T-cell (primary cell): ENCODE measurements around the gene PLOD2. TPM values are rescaled to one million over a fixed set of nuclear protein-coding genes. Genes with fewer than 3 reads are reported as not detected.

Experiments used
- ATAC-seq, 4 experiments: fragments of 200-7000 bp in 3 of 4; fragments of 150-1000 bp in 1 of 4; cut with Tn5 transposase; replicated peaks in 1 of 4; 1 replicate in 3 of 4; 2 replicates in 1 of 4; pipeline ENCODE4 v1.10.0; 2021; ENCODE audit warnings: moderate library complexity in 3 of 4, mild to moderate bottlenecking in 2 of 4, moderate number of reproducible peaks in 1 of 4
- CTCF ChIA-PET, 2 donors: fragments of 300-600 bp; sonication (Branson Sonifier 250); formaldehyde crosslinking; loops; one replicate each; lab custom pipeline; 2022; ENCODE audit warnings: antibody characterized with exemption in 2 of 2; lab: Charles Lee
- POLR2A ChIA-PET, 2 donors: fragments of 300-600 bp; sonication (Branson Sonifier 250); formaldehyde crosslinking; loops; one replicate each; lab custom pipeline; 2022; ENCODE audit warnings: antibody characterized with exemption in 2 of 2; lab: Charles Lee
- DNase-seq, 35 experiments: peaks; one replicate each; pipeline versions ENCODE4 v3.0.0 to v3.0.0-alpha.2; 2013 to 2023
- H3K27ac ChIP-seq: one replicate; pipeline ENCODE4 v1.5.1; 2013; ENCODE audit warnings: low read length
- H3K27me3 ChIP-seq, 2 experiments: replicated peaks in 1 of 2; 1 replicate in 1 of 2; 2 replicates in 1 of 2; pipeline versions ENCODE4 v1.6.1 to v1.7.0; 2013; ENCODE audit warnings: low read length in 1 of 2, mixed read lengths in 1 of 2; ENCODE audit not compliant: control insufficient read depth in 2 of 2, insufficient read depth in 2 of 2; ENCODE audit errors: extremely low read depth in 1 of 2
- H3K36me3 ChIP-seq, 2 donors: 1 replicate in 1 of 2; 2 replicates in 1 of 2; pipeline versions ENCODE4 v1.6.1 to v1.7.0; 2013; ENCODE audit warnings: low read length in 1 of 2; ENCODE audit not compliant: control insufficient read depth in 2 of 2, insufficient read depth in 1 of 2; ENCODE audit errors: extremely low read depth in 1 of 2
- H3K4me1 ChIP-seq, 2 experiments: 1 replicate in 1 of 2; 2 replicates in 1 of 2; pipeline versions ENCODE4 v1.6.1 to v1.7.0; 2013; ENCODE audit warnings: low read length in 2 of 2, mixed read lengths in 1 of 2; ENCODE audit not compliant: insufficient read depth in 2 of 2, control insufficient read depth in 1 of 2; ENCODE audit errors: extremely low read depth in 1 of 2
- H3K4me3 ChIP-seq, 2 donors: 1 replicate in 1 of 2; 2 replicates in 1 of 2; pipeline versions ENCODE4 v1.5.1 to v1.7.0; 2013; ENCODE audit warnings: mild to moderate bottlenecking in 2 of 2, low read length in 1 of 2, moderate library complexity in 1 of 2; ENCODE audit not compliant: control insufficient read depth in 1 of 2; ENCODE audit errors: extremely low read depth in 1 of 2
- H3K9me3 ChIP-seq: 2 replicates; pipeline ENCODE4 v1.7.0; 2013
- H3K27ac Mint-ChIP-seq, 2 donors: one replicate each; pipeline ENCODE4 v1.8.0; 2020 to 2021; ENCODE audit warnings: mild to moderate bottlenecking in 2 of 2, mixed read lengths in 2 of 2
- H3K27me3 Mint-ChIP-seq, 2 donors: one replicate each; pipeline ENCODE4 v1.8.0; 2021 to 2022; ENCODE audit warnings: mixed read lengths in 2 of 2
- H3K36me3 Mint-ChIP-seq: one replicate; pipeline ENCODE4 v1.8.0; 2021; ENCODE audit warnings: mixed read lengths
- H3K4me1 Mint-ChIP-seq, 3 donors: one replicate each; pipeline ENCODE4 v1.8.0; 2020 to 2022; ENCODE audit warnings: mixed read lengths in 3 of 3, mild to moderate bottlenecking in 1 of 3
- H3K4me3 Mint-ChIP-seq, 3 donors: one replicate each; pipeline ENCODE4 v1.8.0; 2020 to 2022; ENCODE audit warnings: mild to moderate bottlenecking in 3 of 3, mixed read lengths in 3 of 3, moderate library complexity in 3 of 3
- H3K9me3 Mint-ChIP-seq, 3 donors: one replicate each; pipeline ENCODE4 v1.8.0; 2020 to 2022; ENCODE audit warnings: mixed read lengths in 3 of 3
- WGBS: methylation state at CpG from one replicate; pipeline ENCODE4 v1.1.5; 2013; ENCODE audit warnings: missing lambda C conversion rate; ENCODE audit not compliant: insufficient coverage; 5-methylcytosine and 5-hydroxymethylcytosine counted together
- total RNA-seq, 35 experiments: library from RNA in 6 of 35; stranded (reverse) in 6 of 35; fragments of 120-200 nt in 1 of 35; gene quantifications; one replicate each; pipeline versions ENCODE4 v1.2.1 to v1.2.4 and lab custom pipeline; 2013 to 2026

Gene PLOD2
- total RNA-seq, 5 donors from 2014 or later (not counting 1 experiment from before 2014, with no cell fraction given) = 0.28 to 0.63 (median 0.46) TPM; not detected in 1

DNA sequence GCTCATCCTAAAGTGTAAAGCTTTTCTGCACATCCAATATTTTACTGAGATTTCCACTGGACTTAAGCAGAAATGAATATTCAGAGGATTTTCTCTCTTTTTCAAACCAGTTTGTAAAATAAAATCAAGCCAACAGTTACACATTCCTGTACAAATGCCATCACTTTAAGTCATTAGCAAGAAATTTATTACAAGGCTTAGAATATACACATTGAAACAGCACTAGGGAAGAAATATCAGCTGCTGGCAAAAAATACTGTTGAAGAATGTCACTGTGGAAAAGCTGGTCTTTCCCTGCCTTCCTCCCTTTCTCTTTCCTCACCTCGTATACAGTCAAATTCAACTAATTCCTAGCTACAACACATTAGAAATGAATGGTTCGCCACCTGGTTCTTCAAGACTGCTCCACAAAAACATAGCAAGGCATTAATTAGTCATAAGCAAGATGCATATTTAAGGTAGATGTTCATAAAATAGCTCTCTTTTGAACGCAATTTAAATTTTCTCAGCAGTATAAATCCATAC is 21.3 kb downstream of the PLOD2 start:
- Mint-ChIP-seq H3K4me1 (no peaks in the 10 kb centered on the region), H3K27me3 (peaks cover 0 to 4% of the 10 kb centered on the region in 2 donors), H3K27ac (no peak overlapping the region), H3K36me3 (no peaks in the 10 kb centered on the region), H3K9me3 (peaks cover 0 to 4% (median 0%) of the 10 kb centered on the region in 3 donors), H3K4me3 (no peak overlapping the region)
- CTCF ChIA-PET = no interaction called here
- Histone ChIP-seq H3K9me3 (no peaks in the 10 kb centered on the region), H3K27me3 (no peaks in the 10 kb centered on the region), H3K4me3 (no peak overlapping the region), H3K27ac (no peak overlapping the region), H3K4me1 (no peaks in the 10 kb centered on the region), H3K36me3 (no peaks in the 10 kb centered on the region)
- POLR2A ChIA-PET = no interaction called here
- DNase-seq (no peak), ATAC-seq (no peak)
- no CpG with 5 or more reads among the region's 3 CpGs for WGBS

DNA sequence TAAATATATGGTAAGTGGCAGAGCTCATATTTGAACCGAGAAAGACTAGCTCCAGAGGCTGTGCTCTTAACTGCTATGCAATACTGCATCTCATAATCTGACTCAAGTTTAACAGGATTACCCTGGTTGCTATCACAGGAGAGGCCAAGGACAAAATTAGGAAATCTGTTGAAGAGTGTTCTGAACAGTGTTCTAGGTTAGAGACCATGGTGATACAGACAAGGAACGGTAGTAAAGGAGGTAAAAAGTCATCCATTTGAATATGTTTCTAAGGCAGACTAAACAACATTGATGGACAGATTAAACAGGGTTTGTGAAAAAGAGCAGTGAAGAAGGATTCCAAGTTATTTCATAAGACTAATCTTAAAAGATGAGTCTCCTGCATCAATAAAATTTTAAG is 22.1 kb downstream of the PLOD2 start:
- Histone ChIP-seq H3K27ac (no peak overlapping the region), H3K27me3 (no peaks in the 10 kb centered on the region), H3K4me1 (no peaks in the 10 kb centered on the region), H3K9me3 (no peaks in the 10 kb centered on the region), H3K36me3 (no peaks in the 10 kb centered on the region), H3K4me3 (no peak overlapping the region)
- CTCF ChIA-PET = no interaction called here
- POLR2A ChIA-PET = no interaction called here
- Mint-ChIP-seq H3K27ac (no peak overlapping the region), H3K4me1 (no peaks in the 10 kb centered on the region), H3K36me3 (no peaks in the 10 kb centered on the region), H3K4me3 (no peak overlapping the region), H3K9me3 (peaks cover 0 to 4% (median 0%) of the 10 kb centered on the region in 3 donors), H3K27me3 (peaks cover 0 to 4% of the 10 kb centered on the region in 2 donors)
- ATAC-seq (no peak), DNase-seq (no peak)
- WGBS = no CpG with 5 or more reads among the region's 2 CpGs

DNA sequence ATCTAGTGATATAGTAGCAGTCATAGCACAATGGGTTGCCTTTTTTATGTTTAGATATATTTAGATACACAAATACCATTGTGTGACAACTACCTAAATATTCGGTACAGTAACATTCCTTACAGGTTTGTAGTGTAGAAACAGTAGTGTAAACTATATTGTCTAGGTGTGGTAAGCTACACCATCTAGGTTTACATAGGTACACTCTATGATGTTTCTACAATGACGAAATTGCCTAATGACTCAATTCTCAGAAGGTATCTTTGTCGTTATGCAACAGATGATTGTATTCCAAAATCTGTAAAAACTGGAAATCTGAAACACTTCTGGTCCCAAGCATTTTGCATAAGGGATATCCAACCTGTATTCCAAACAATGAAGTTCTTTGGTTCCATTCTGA is 24.3 kb downstream of the PLOD2 start:
- CTCF ChIA-PET = no interaction called here
- DNase-seq (no peak), ATAC-seq (no peak)
- H3K27ac ChIP-seq = no peak overlapping the region
- no CpG with 5 or more reads among the region's 3 CpGs for WGBS
- H3K27me3 Mint-ChIP-seq = peaks cover 0 to 4% of the 10 kb centered on the region in 2 donors
- no peaks in the 10 kb centered on the region for H3K9me3 ChIP-seq
- no peak overlapping the region for H3K27ac Mint-ChIP-seq
- no peaks in the 10 kb centered on the region for H3K36me3 ChIP-seq
- H3K4me3 ChIP-seq = no peak overlapping the region
- H3K36me3 Mint-ChIP-seq = no peaks in the 10 kb centered on the region
- no peaks in the 10 kb centered on the region for H3K4me1 Mint-ChIP-seq
- no peaks in the 10 kb centered on the region for H3K4me1 ChIP-seq
- H3K4me3 Mint-ChIP-seq = no peak overlapping the region
- no peaks in the 10 kb centered on the region for H3K27me3 ChIP-seq
- POLR2A ChIA-PET = no interaction called here
- H3K9me3 Mint-ChIP-seq = peaks cover 0 to 4% (median 0%) of the 10 kb centered on the region in 3 donors

DNA sequence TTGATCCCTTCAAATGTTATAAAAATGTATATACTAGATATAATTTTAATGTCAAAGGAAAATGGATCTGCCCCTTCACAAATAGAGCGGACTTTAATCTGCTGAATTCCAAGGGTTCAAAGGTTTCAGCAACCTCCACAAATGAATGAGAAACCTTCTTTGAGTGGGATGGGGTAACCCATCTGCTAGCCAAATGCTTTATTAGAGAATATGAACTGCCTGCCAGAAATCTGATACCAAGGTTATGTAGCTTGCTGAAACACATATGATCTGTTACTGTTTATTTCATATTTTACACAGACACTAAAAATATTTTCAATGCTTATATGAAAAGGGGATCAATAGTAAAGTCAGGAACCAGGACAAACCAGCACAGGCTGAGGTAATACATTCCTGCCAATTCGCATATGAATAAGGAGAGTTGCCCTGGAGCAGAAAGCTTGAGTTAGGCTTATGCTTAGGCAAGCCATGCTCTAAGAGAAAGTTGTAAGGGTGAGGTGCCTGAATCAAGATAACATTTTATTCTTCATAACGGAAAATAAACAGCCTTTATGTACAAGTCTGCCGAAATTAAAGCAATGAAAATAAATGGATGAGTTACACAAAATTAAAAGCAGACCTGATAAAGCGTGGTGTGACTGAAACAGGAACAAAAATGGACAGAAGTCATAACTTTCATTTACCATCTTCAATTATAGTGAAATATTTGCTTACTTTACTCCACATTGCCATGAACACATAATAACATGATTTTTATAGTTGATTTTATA is 26.5 kb downstream of the PLOD2 start:
- H3K36me3 ChIP-seq = no peaks in the 10 kb centered on the region
- Mint-ChIP-seq H3K4me1 (no peaks in the 10 kb centered on the region), H3K9me3 (peaks cover 0 to 4% (median 0%) of the 10 kb centered on the region in 3 donors), H3K4me3 (no peak overlapping the region), H3K27ac (no peak overlapping the region), H3K27me3 (peaks cover 0 to 4% of the 10 kb centered on the region in 2 donors), H3K36me3 (no peaks in the 10 kb centered on the region)
- no peaks in the 10 kb centered on the region for H3K27me3 ChIP-seq
- ChIA-PET CTCF (no interaction called here), POLR2A (no interaction called here)
- no peak for ATAC-seq
- no peak overlapping the region for H3K4me3 ChIP-seq
- H3K4me1 ChIP-seq = no peaks in the 10 kb centered on the region
- H3K27ac ChIP-seq = no peak overlapping the region
- H3K9me3 ChIP-seq = no peaks in the 10 kb centered on the region
- 80% methylated on average over 1 of the region's 5 CpGs for WGBS
- DNase-seq = no peak

DNA sequence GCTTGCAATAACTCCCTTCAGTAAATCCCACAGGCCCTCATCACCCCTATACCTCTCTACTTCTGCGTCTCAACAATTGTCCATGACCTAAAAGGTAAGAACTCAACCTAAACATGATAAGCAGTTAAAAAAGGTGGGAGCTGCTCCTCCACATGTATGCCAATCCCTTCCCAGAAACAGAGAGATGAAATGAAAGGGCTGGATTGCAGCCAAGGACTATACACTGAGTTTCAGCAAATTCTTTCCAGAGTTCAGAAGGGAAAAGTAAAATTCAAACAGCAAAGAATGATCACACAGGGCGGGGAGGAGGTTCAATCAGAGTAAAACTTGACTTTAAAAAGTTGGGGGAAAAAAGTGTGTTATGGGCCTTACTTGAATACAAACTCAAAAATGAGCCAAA is 27.5 kb downstream of the PLOD2 start:
- CTCF ChIA-PET = no interaction called here
- Mint-ChIP-seq H3K27ac (no peak overlapping the region), H3K27me3 (peaks cover 0 to 4% of the 10 kb centered on the region in 2 donors), H3K4me3 (no peak overlapping the region), H3K9me3 (peaks cover 0 to 4% (median 0%) of the 10 kb centered on the region in 3 donors), H3K4me1 (no peaks in the 10 kb centered on the region), H3K36me3 (no peaks in the 10 kb centered on the region)
- POLR2A ChIA-PET = no interaction called here
- ATAC-seq (no peak), DNase-seq (no peak)
- H3K27me3 ChIP-seq = no peaks in the 10 kb centered on the region
- no peak overlapping the region for H3K27ac ChIP-seq
- no peaks in the 10 kb centered on the region for H3K4me1 ChIP-seq
- no CpG with 5 or more reads among the region's 2 CpGs for WGBS
- no peak overlapping the region for H3K4me3 ChIP-seq
- no peaks in the 10 kb centered on the region for H3K36me3 ChIP-seq
- H3K9me3 ChIP-seq = no peaks in the 10 kb centered on the region

DNA sequence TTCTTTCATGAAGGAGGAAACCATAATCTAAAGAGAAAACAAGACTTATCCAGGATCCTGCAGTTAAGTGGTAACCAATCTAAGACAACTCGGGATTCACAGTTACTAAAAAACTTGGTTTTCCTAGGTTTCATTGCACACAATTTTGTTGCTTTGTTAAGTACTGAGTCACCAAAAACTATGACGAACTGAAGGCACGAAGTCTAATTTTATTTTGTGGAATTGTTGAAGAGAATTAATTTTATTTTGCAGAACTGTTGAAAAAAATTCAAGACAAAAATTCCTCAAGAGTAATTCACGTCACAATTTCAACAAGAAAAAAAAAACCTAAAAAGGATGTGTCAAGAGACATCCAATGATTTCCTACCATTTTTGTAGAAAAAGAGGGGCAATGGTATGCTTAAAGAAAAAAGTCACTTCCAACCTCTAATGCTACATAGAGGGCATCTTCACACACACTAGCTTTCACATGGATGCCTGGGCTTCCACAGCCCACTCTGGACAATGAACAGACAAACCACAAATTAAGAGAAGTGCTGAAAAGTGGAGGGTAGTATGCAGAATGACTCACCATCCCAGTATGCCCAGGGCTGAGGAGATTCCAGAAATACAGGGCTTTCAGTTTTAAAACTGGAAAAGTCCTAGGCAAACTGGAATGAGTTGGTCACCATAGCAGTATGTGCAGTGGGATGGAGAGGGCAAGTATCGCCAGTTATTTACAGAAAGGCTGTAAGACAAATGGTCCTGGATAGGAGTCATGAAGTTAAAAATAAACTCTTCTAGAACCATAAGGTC is 29.2 kb downstream of the PLOD2 start:
- no peak for ATAC-seq
- Histone ChIP-seq H3K4me1 (no peaks in the 10 kb centered on the region), H3K36me3 (no peaks in the 10 kb centered on the region), H3K9me3 (no peaks in the 10 kb centered on the region), H3K27me3 (no peaks in the 10 kb centered on the region), H3K27ac (no peak overlapping the region), H3K4me3 (no peak overlapping the region)
- no CpG with 5 or more reads among the region's 5 CpGs for WGBS
- Mint-ChIP-seq H3K36me3 (no peaks in the 10 kb centered on the region), H3K4me3 (no peak overlapping the region), H3K27ac (no peak overlapping the region), H3K4me1 (no peaks in the 10 kb centered on the region), H3K27me3 (no peaks in the 10 kb centered on the region), H3K9me3 (no peaks in the 10 kb centered on the region)
- CTCF ChIA-PET = no interaction called here
- POLR2A ChIA-PET = no interaction called here
- no peak for DNase-seq
